ENCODE measurements around the gene HRH3. TPM values are rescaled to one million over a fixed set of nuclear protein-coding genes. Genes with fewer than 3 reads are reported as not detected.

Gene HRH3
- total RNA-seq, 1 donor = not detected

GRCh38 chr20:62212299-62212698, 7.8 kb downstream of the HRH3 start:
- no peak for DNase-seq (ENCODE audit: low read depth)
- no peak for TF ChIP-seq CTCF (IDR thresholded peaks at IDR 0.05; ENCODE audit: insufficient read depth, low read length)
- no peak overlapping the region for H3K4me3 ChIP-seq (ENCODE audit: low read depth, low read length)

- TF ChIP-seq CTCF (IDR thresholded peaks at IDR 0.05; ENCODE audit: insufficient read depth, low read length) = no peak
- no peak overlapping the region for H3K4me3 ChIP-seq (ENCODE audit: low read depth, low read length)
- no peak for DNase-seq (ENCODE audit: low read depth)
Observed at GRCh38 chr20:62211769-62212288, 8.2 kb downstream of the HRH3 start.

- no peak overlapping the region for H3K4me3 ChIP-seq (ENCODE audit: low read depth, low read length)
- DNase-seq (ENCODE audit: low read depth) = no peak
- no peak for TF ChIP-seq CTCF (IDR thresholded peaks at IDR 0.05; ENCODE audit: insufficient read depth, low read length)
Observed at GRCh38 chr20:62211216-62211615, 8.9 kb downstream of the HRH3 start.

GRCh38 chr20:62210496-62210855, 9.6 kb downstream of the HRH3 start:
- no peak for DNase-seq (ENCODE audit: low read depth)
- H3K4me3 ChIP-seq (ENCODE audit: low read depth, low read length) = no peak overlapping the region
- TF ChIP-seq CTCF (IDR thresholded peaks at IDR 0.05; ENCODE audit: insufficient read depth, low read length) = no peak

- no peak overlapping the region for H3K4me3 ChIP-seq (ENCODE audit: low read depth, low read length)
- TF ChIP-seq CTCF (IDR thresholded peaks at IDR 0.05; ENCODE audit: insufficient read depth, low read length) = no peak
- no peak for DNase-seq (ENCODE audit: low read depth)
Observed at GRCh38 chr20:62209850-62210495, 10.1 kb downstream of the HRH3 start.

GRCh38 chr20:62208795-62209755, 11.0 kb downstream of the HRH3 start:
- DNase-seq (ENCODE audit: low read depth) = no peak
- no peak overlapping the region for H3K4me3 ChIP-seq (ENCODE audit: low read depth, low read length)
- TF ChIP-seq CTCF (IDR thresholded peaks at IDR 0.05; ENCODE audit: insufficient read depth, low read length) = no peak

Measured in fibroblast of the aortic adventitia (primary cell).